Measurements from ENCODE around the gene LTBP1. TPM values are rescaled to one million over a fixed set of nuclear protein-coding genes. Genes with fewer than 3 reads are reported as not detected.
A peak's percentile ranks its signal among the peaks of the same experiment; 100 is the strongest.

Gene LTBP1
- total RNA-seq, 3 donors from 2014 or later, result 14.3 to 38.4 (median 33.6) TPM

DNA sequence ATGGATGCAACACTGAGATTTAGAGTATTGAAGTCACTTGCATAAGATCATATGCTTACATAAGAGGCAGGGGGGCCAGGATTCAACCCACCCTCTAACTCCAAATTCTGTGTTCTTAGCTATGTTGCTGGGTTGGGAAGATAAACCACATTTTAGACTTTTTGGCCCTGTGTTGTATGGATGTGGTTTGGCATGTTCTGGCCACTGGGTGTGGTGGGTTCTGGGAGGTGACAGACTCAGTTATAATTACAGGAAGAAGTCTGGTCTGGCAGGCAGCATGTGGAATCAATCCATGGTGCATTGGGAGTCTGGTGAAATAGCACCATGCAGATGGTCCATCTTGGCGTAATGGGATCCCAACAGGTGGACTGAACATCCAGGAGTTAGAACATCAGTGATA lies 138.9 kb downstream of the LTBP1 start:
- no peaks in the 10 kb centered on the region for H3K9me3 ChIP-seq
- no peak overlapping the region for H3K4me3 ChIP-seq
- no peaks in the 10 kb centered on the region for H3K36me3 ChIP-seq (ENCODE audit: low read depth)
- DNase-seq (no peak), ATAC-seq (no peak)
- intact Hi-C loops (cut with DNase I, micrococcal nuclease), result no loop called here
- TF ChIP-seq, protein P1, sequence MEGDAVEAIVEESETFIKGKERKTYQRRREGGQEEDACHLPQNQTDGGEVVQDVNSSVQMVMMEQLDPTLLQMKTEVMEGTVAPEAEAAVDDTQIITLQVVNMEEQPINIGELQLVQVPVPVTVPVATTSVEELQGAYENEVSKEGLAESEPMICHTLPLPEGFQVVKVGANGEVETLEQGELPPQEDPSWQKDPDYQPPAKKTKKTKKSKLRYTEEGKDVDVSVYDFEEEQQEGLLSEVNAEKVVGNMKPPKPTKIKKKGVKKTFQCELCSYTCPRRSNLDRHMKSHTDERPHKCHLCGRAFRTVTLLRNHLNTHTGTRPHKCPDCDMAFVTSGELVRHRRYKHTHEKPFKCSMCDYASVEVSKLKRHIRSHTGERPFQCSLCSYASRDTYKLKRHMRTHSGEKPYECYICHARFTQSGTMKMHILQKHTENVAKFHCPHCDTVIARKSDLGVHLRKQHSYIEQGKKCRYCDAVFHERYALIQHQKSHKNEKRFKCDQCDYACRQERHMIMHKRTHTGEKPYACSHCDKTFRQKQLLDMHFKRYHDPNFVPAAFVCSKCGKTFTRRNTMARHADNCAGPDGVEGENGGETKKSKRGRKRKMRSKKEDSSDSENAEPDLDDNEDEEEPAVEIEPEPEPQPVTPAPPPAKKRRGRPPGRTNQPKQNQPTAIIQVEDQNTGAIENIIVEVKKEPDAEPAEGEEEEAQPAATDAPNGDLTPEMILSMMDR (IDR thresholded peaks at IDR 0.05), result no peak
- peaks cover 7% of the 10 kb centered on the region for H3K4me1 ChIP-seq (ENCODE audit: low read depth)

DNA sequence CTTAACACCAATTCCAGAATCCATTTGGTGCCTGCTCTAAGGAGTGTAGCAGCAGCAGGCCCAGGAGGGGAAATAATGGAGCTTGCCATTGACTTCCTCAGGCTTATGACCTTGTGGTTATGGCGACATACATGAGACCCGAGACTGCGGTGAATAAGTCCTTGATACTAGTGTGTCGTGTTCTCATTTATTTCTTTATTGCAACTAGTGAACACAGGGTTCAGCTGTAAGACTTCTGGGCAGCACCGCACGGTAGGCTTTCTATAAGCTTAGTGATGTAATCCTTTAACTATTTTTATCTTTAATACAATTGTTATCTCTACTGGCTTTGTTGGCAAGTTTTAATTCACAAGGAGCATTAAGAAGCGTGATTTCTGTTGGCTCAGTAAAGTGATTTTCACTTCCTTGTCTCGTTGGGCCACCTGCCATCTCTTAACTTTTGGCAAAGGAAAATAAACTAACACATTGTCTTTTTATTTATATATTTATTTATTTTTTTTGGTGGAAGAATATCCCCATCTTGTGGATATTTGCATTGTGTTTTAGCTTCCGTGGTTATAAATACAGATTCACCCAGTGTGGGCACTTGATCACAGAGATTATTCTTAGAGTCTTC lies 139.8 kb downstream of the LTBP1 start:
- Histone ChIP-seq H3K4me1 (ENCODE audit: low read depth) (peaks cover 7% of the 10 kb centered on the region), H3K9me3 (no peaks in the 10 kb centered on the region), H3K4me3 (no peak overlapping the region), H3K36me3 (ENCODE audit: low read depth) (no peaks in the 10 kb centered on the region)
- TF ChIP-seq, protein P1 (IDR thresholded peaks at IDR 0.05), result no peak
- ATAC-seq (peak; percentile 78), DNase-seq (no peak)
- intact Hi-C loops (cut with DNase I, micrococcal nuclease), result no loop called here

- H3K9me3 ChIP-seq, result no peaks in the 10 kb centered on the region
- DNase-seq (no peak), ATAC-seq (peak; percentile 46)
- TF ChIP-seq, protein P1 (IDR thresholded peaks at IDR 0.05), result no peak
- H3K4me1 ChIP-seq (ENCODE audit: low read depth), result peaks cover 7% of the 10 kb centered on the region
- H3K4me3 ChIP-seq, result no peak overlapping the region
- intact Hi-C loops (cut with DNase I, micrococcal nuclease), result no loop called here
- no peaks in the 10 kb centered on the region for H3K36me3 ChIP-seq (ENCODE audit: low read depth)
These were observed 143.9 kb downstream of the LTBP1 start for GRCh38 chr2:33090553-33091134.

DNA sequence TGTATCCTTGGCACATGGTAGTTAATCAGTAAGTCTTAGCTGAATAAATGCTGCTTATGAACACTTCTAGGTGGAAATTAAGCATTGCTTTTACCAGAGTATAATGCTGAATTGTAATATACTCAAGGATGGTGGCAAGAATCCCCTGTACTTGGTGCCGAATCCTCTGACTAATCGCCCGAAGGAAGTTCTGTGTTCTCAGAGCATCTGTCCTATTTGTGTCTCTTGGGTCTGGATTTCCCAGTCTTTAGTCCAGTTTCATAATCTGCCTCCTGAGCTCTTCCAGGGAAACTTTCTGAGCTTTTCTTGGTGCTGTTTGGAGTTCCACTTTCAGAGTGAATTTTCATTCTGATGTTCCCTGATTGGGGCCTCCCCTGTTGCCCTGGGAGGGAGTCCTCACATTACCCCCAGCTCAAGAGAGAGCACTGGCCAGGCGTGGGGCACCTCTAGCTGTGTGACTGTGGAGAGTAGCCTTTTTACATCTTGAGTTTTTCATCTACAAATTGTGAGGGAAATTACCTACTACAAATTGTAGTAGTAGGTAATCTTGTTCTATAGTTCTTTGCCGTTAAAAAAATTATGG lies 144.9 kb downstream of the LTBP1 start:
- no peaks in the 10 kb centered on the region for H3K9me3 ChIP-seq
- H3K4me1 ChIP-seq (ENCODE audit: low read depth), result peaks cover under 1% of the 10 kb centered on the region
- ATAC-seq, result no peak
- no peaks in the 10 kb centered on the region for H3K36me3 ChIP-seq (ENCODE audit: low read depth)
- no peak for DNase-seq
- intact Hi-C loops (cut with DNase I, micrococcal nuclease), result no loop called here
- TF ChIP-seq, protein P1 (IDR thresholded peaks at IDR 0.05), result no peak
- no peak overlapping the region for H3K4me3 ChIP-seq

DNA sequence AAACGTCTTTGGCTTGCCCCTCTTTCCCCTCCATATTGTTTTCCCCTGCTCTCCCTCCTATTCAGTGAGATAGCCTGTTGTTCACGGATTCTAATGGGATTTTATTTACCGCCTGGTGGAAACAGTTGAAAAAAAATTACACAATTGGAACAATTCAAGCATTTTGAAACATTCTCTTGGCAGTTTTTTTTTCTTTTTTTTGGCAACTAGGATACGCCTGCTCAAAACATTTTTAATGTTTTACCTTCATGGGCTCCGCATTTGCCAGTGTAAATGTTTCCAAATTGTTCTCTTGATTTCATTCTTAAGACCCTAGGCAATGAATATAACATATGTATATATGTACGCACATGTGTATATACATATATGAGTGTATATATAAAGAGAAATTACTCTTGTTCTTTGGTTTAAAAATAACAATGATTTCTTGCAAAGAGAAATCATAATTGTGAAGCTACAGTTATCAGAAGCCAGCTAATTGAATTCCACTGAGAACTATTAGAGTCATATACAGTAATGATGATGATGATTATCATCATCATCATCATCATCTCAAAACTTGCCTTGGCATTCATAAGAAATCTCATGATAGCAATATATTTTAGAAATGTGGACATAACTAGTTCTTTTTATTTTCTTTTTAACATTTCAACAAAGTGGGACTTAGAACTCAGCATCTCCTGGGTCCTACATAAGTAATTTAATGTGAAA lies 146.7 kb downstream of the LTBP1 start:
- no peaks in the 10 kb centered on the region for H3K9me3 ChIP-seq
- DNase-seq, result no peak
- no peak for ATAC-seq

More for the DNA sequence above, 146.7 kb downstream of the LTBP1 start:
- Histone ChIP-seq H3K4me1 (ENCODE audit: low read depth) (no peaks in the 10 kb centered on the region), H3K4me3 (no peak overlapping the region), H3K36me3 (ENCODE audit: low read depth) (no peaks in the 10 kb centered on the region)
- TF ChIP-seq, protein P1 (IDR thresholded peaks at IDR 0.05), result no peak
- intact Hi-C loops (cut with DNase I, micrococcal nuclease), result no loop called here

All from mucosa of descending colon (tissue), 3 donors.